Sciatic nerve (tissue), 2 donors: ENCODE measurements around the gene CRYL1. TPM values are rescaled to one million over a fixed set of nuclear protein-coding genes. Genes with fewer than 3 reads are reported as not detected.
A peak's percentile ranks its signal among the peaks of the same experiment; 100 is the strongest.

Experiments used
- ATAC-seq: fragments of 200-7000 bp; cut with Tn5 transposase; one replicate; pipeline ENCODE4 v1.9.1; 2020; ENCODE audit warnings: mild to moderate bottlenecking, moderate library complexity
- DNase-seq: peaks from one replicate; pipeline ENCODE4 v3.0.0-alpha.2; 2020; ENCODE audit warnings: low spot score
- intact Hi-C: fragments of 100-400 bp; cut with DNase I; formaldehyde crosslinking; loops from one replicate; pipeline ENCODE4 v1.14.2; 2022
- total RNA-seq: library from RNA; stranded (reverse); fragmentation: NEBNext Ultra II Directional; extraction: Animal tissue kit (Norgen Biotek cat#: 25700); gene quantifications from one replicate; pipeline ENCODE4 v1.2.1, GENCODE V29; 2021
- donor health status: DM: no; HTN: no; CAD: no.
- donor health status: DM: no; HTN: no; CAD: no.

Gene CRYL1
- total RNA-seq, 1 donor from 2014 or later: 44.8 TPM

GRCh38 chr13:20412691-20413355 lies 112.8 kb downstream of the CRYL1 start:
- intact Hi-C loops: no loop called here
- ATAC-seq (no peak), DNase-seq (no peak)

GRCh38 chr13:20411638-20412342 lies 113.9 kb downstream of the CRYL1 start:
- no peak for DNase-seq
- intact Hi-C loops: no loop called here
- ATAC-seq: no peak

GRCh38 chr13:20410726-20411125 lies 114.9 kb downstream of the CRYL1 start:
- intact Hi-C loops: no loop called here
- no peak for ATAC-seq
- DNase-seq: no peak

DNA sequence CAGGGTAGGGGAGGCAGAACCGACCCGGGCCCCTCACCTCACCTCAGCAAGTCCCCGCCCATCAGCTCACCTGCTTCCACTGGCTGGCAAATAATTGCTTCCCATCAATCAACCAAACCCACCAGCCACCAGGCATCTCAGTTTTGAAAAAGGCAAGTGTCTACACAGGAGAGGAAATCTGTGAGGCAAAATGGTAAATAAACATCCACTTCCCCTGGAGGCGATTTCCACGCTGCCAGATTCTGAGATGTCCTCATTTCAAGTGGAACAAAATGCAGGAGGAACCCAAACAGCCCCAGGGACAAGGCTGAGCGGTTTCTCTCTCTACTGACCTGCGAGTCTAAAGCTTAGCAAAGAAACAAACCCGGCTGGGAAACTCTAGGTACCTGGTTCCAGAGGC lies 117.5 kb downstream of the CRYL1 start:
- intact Hi-C loops: no loop called here
- no peak for ATAC-seq
- no peak for DNase-seq

GRCh38 chr13:20407759-20408158 lies 117.9 kb downstream of the CRYL1 start:
- intact Hi-C loops: no loop called here
- no peak for ATAC-seq
- no peak for DNase-seq

DNA sequence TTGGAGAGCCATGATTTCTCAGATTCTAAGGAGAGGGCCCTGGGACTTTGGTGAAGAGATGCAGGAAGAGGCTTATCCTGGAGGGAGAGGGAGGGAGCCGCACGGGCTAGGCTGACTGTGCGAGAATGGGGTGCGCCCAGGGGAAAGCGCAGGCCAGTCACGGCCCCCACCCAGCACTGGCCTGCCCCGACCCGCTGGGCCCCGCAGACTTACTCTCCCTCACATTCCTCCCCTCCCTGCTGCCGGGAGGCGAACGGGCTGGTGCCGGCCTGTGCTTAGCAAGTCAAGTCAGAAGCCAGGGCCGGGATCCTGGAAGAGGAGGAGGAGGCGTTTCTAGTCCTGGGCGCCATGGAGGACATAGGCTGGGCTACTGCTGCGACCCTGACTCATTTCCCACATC lies 120.0 kb downstream of the CRYL1 start:
- ATAC-seq: peak; percentile 61
- intact Hi-C loops: no loop called here
- peak; percentile 48 for DNase-seq

DNA sequence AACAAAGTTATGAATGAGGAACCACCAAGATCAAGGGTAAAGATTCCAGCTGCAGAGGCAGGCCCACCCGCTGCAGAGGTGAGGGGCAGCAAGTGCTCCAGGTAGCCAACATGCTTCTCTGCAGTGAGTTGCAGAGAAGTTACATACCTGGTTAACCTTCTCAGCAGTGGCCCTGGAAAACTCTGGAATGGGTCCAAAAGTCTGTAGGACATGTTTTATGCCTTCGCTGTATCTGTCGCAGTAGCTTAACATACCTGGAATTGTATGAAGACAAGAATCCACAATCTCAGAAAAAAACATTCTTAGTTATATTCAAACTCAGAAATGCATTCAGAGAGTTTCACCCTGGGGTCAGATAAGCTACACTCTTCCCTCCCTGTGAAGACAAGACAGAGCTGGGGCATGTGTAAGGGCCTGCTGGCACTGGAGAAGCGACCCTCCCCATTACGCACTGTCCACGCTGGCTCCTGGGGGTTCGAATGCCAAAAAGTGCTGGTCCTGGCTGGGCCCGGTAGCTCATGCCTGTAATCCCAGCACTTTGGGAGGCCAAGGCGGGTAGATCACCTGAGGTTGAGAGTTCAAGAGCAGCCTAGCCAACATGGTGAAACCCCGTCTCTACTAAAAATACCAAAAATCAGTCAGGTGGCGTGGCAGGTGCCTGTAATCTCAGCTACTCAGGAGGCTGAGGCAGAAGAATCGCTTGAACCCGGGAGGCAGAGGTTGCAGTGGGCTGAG lies 121.0 kb downstream of the CRYL1 start:
- DNase-seq (peak; percentile 35), ATAC-seq (no peak)
- intact Hi-C loops: no loop called here

DNA sequence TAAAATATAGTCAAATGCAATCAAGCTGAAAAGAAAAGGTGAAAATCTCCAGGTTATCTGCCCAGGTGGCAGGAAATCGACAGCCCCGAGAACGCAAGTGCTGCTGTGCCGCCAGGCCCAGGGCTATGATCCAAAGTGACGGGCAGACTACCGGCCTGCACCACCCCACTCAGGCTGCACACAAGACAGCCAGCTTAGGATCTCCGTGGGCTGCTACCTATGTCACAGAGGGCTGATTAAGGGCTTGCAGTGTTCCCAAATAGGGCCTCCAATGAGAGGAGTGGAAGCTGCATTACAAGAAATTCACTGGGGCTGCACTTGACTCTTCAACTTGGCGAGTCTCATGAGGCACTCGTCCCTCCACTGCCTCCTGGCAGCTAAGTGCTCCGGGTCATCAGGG lies 121.8 kb downstream of the CRYL1 start:
- intact Hi-C loops: no loop called here
- DNase-seq (peak; percentile 32), ATAC-seq (no peak)

DNA sequence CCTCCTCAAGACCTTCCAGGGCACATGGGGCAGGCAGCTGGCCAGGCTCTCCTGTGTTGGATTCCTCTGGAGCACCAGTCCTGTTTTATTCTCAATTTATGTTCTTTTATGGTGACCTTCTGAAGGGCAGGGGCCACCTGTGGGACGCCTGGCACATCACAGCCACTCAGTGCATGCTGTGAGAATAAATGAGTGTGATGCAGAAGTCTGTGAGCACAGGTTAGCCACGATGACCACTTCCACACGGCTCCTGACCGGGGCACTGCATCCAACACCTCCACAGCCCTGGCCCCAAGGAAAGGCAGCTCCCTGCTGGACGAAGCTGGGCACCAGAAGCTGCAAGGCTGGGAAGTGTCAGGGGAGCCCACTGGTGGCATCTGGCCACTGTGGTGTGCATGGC lies 122.8 kb downstream of the CRYL1 start:
- intact Hi-C loops: no loop called here
- ATAC-seq (no peak), DNase-seq (peak; percentile 34)

DNA sequence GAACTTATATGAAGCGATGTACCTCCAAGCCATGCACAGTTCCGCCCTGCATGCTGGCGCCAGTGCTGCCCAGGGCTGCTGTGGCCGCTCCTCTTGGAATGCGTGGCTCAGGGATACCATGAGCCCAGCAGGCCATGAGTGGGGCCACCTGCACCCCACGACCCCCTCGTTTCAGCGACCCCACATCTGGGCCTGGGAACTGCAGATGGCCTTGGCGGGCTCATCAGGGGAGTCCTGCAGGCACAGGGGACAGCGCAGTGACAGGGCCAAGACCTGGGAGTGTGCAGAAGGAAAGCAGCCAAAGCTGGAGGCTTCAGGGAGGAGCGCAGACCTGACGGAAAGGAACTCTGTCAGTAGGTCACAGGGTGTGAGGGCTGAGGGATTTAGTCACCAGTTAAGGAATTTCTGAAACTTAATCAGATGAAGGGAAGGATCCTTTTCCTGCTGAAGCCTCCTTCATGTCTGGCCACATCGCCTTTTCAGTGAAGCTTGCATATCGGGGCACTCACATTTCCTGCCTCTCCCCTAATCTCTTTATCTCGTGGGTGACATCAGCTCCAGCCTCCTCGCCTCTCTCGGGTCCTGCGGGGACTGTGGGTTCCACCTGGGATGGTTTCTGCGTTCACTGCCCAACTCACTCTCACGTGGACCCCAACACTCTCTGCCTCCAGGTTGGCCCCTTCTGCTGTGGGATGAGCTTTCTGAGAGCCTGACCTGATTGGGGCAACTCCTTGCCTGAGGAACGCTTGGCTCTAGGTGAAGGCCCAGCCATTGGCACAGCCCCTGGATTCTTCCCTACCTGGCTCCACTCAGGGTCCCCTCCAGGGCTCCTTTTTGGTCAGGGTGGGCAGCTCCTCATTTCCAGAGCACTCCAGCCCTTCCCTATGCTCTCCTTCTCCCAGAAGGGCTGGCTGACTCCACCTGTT lies 123.5 kb downstream of the CRYL1 start:
- intact Hi-C loops: no loop called here
- DNase-seq (peak; percentile 41), ATAC-seq (no peak)

- no peak for ATAC-seq
- intact Hi-C loops: no loop called here
Measured at GRCh38 chr13:20401531-20401930, 124.1 kb downstream of the CRYL1 start.

GRCh38 chr13:20400774-20401173 lies 124.9 kb downstream of the CRYL1 start:
- intact Hi-C loops: no loop called here
- DNase-seq (no peak), ATAC-seq (no peak)

More at GRCh38 chr13:20401531-20401930, 124.1 kb downstream of the CRYL1 start:
- peak; percentile 19 for DNase-seq

DNA sequence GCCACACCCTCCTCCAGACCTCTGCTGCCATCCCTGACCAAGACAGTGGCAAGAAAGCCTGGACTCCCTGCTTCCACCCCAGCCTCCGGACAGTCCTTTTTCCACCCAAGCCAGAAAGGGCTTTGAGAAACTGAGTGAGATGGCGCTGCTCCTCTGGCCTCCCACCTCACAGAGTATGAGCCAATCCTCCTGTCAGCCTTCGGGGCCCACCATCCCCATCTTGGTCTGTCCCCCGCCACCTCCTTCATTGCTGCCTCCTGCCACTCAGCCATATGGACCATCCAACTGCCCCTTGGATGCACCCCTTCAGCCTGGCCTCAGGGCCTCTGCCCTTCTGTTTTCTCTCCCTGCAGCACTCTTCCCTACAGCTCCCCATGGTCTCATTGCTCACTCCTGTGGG lies 125.7 kb downstream of the CRYL1 start:
- DNase-seq (peak; percentile 40), ATAC-seq (no peak)
- intact Hi-C loops: no loop called here

- DNase-seq: no peak
- ATAC-seq: no peak
- intact Hi-C loops: no loop called here
Measured at GRCh38 chr13:20399515-20399914, 126.1 kb downstream of the CRYL1 start.

DNA sequence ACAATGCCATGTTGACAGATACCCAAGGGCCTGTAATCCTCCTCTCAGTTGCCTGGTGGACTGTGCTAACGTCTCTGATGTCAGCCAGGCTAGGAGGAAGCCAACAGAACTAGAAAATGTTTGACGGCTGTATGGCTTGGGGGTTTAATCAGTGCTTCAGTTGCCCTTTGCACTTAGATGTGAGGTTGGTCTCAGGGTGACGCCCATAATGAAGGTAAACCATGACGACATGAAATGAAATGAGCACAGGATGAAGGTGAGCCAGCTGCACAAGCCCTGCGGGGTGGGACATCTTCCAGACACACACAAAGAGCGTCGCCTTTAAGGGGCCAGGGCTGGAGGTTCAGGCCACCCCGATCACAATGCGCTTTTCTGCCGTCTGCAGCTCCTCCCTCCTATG lies 127.2 kb downstream of the CRYL1 start:
- intact Hi-C loops: no loop called here
- DNase-seq (no peak), ATAC-seq (no peak)

DNA sequence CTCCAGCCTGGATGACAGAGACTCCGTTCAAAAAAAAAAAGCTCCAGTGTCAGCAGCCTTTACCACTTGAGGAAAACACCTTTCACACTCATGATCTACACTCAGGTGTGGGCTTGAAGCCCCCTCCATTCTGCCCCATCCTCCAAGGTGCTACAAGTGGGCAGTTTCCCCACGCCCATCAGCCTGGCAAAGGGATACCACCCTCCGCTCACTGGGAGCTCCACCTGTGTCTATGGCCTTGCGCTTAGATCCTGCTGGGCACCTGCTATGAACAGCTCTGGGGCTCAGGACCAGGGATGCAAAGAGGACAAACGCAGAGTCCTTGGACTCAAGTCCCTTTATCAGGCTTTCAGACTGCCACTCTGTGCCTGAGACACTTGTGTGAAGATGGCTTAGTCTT lies 127.8 kb downstream of the CRYL1 start:
- intact Hi-C loops: no loop called here
- DNase-seq: no peak
- no peak for ATAC-seq

DNA sequence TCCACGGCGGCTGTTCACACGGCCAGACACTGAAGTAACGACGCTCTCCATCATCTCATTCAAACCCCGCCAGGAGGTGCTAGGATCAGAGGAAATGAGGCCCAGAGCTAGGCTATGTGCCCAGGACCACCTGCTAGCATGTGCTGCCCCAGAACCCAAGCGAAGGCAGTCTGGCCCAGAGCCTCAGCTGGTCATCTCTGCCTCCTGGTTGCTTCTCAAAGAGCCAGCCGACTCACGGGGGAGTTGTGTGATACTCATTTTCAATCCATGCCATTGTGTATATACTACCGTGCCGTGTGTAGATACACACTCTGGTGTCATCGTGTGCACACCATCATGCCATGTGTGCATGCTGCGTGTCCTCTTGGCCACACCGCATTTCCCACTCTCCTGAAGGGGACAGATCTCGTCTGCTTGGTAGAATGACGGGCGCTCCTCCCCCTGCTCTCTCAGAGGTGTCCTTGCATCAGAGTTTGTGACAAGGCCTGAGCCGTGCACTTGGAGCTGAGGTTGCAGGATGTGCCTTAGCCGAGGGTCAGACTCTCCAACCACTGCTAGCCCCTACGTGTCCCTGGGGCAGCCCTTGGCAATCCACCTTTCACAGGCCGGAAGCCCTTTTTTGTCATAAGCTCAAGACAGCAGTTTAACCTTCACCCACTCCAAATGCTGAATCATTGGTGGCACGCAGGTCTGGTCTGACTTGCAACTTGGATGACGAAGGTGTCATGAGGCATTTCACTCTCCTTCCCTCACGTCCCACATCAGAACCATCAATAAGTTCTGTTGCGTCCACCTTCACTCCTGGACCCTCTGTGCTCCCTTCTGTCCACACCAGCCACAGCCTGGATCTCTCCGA lies 130.4 kb downstream of the CRYL1 start:
- ATAC-seq (no peak), DNase-seq (no peak)
- intact Hi-C loops: no loop called here

DNA sequence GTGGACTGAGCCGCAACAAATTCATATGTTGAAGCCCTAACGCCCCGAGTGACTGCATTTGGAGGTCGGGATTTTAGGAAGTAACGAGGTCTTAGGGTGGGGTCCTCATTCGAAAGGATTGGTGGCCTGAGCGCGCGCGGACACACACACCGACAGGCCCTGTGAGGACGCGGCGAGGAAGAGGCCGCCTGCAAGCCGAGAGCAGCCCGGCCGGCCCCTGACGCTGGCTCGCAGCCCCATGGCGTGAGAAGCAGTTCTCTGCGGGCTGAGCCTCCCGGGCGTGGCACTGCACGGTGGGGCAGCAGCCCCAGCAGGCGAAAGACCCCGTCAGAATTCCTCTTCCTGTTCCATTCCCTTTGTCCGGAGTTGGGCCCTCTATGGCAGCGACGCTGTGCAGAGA lies 131.2 kb downstream of the CRYL1 start:
- ATAC-seq (no peak), DNase-seq (no peak)
- intact Hi-C loops: no loop called here
